ENCODE data around the gene PRSS56.
A peak's percentile ranks its signal among the peaks of the same experiment; 100 is the strongest.

Gene PRSS56

DNA sequence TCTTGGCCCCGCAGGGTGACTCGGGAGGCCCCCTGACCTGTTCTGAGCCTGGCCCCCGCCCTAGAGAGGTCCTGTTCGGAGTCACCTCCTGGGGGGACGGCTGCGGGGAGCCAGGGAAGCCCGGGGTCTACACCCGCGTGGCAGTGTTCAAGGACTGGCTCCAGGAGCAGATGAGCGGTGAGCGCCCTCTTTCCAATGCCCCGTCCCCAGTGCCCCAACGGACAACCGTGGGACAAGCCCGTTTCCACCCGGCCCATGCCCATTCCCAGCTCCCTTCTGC, 3.2 kb downstream of the PRSS56 start:
- H3K9me3 ChIP-seq (ENCODE audit: low read length) = no peaks in the 10 kb centered on the region
- no peak overlapping the region for H3K27ac ChIP-seq (ENCODE audit: low read depth, low read length)
- no peaks in the 10 kb centered on the region for H3K4me1 ChIP-seq (ENCODE audit: insufficient read depth, low read length)
- H3K36me3 ChIP-seq (ENCODE audit: insufficient read depth, low read length) = no peaks in the 10 kb centered on the region
- no peak overlapping the region for H3K4me3 ChIP-seq (ENCODE audit: low read depth in 1 of 2, low read length in 2 of 2)
- peaks cover 14 to 53% of the 10 kb centered on the region in 2 donors for H3K27me3 ChIP-seq (ENCODE audit: control insufficient read depth in 1 of 2, insufficient read depth in 2 of 2, low read length in 2 of 2)
- H3K9ac ChIP-seq (ENCODE audit: low read length) = no peak overlapping the region

DNA sequence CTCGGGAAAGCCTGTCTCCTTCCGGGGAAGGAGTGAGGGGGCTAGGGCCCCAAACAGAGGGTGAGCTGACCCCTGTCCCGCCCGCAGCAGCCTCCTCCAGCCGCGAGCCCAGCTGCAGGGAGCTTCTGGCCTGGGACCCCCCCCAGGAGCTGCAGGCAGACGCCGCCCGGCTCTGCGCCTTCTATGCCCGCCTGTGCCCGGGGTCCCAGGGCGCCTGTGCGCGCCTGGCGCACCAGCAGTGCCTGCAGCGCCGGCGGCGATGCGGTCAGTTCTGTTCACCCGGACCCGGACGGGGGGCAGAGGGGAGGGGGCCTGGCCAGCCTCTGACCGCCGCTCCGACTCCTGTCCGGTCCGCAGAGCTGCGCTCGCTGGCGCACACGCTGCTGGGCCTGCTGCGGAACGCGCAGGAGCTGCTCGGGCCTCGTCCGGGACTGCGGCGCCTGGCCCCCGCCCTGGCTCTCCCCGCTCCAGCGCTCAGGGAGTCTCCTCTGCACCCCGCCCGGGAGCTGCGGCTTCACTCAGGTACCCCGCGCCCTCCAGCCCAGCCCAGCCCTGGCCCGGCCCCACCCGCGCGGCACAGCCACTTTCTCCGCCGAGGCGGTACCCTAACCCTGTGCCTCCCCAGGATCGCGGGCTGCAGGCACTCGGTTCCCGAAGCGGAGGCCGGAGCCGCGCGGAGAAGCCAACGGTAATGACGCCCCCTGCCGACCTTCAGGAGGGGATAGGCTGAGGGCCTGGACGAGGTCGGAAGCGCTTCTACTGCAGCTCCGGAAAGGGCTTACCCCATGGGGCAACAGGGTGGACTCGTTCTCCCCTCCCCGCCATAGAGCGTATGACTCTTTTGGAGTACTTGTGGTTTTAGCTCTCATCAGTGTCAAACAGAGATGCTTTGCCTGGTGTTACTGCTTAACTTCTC, 3.8 kb downstream of the PRSS56 start:
- Histone ChIP-seq H3K4me3 (ENCODE audit: low read depth in 1 of 2, low read length in 2 of 2) (peak overlapping the region in 1 of 2 donors; percentile 32), H3K27ac (ENCODE audit: low read depth, low read length) (no peak overlapping the region), H3K4me1 (ENCODE audit: insufficient read depth, low read length) (no peaks in the 10 kb centered on the region), H3K36me3 (ENCODE audit: insufficient read depth, low read length) (no peaks in the 10 kb centered on the region), H3K27me3 (ENCODE audit: control insufficient read depth in 1 of 2, insufficient read depth in 2 of 2, low read length in 2 of 2) (peaks cover 14 to 53% of the 10 kb centered on the region in 2 donors), H3K9ac (ENCODE audit: low read length) (no peak overlapping the region), H3K9me3 (ENCODE audit: low read length) (no peaks in the 10 kb centered on the region)

DNA sequence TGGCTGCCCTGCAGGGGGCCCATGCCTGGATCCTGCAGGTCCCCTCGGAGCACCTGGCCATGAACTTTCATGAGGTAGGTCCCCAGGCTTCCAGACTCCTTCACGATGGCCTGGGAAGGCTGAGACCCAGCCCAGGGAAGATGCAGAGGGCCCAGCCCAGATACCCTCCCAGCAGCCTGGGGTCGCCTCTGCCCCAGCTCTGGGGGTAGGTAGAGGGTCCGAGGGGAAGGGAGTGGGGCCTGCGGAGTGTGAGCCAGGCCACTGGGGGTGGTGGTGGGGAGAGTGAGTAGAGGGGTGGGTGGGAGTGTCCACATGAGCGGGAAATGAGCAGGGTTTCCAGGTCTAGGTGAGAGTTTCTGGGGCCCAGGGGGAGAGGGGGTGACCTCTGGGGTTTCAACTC, 4.6 kb downstream of the PRSS56 start:
- Histone ChIP-seq H3K36me3 (ENCODE audit: insufficient read depth, low read length) (no peaks in the 10 kb centered on the region), H3K4me3 (ENCODE audit: low read depth in 1 of 2, low read length in 2 of 2) (no peak overlapping the region), H3K4me1 (ENCODE audit: insufficient read depth, low read length) (no peaks in the 10 kb centered on the region), H3K27me3 (ENCODE audit: control insufficient read depth in 1 of 2, insufficient read depth in 2 of 2, low read length in 2 of 2) (peaks cover 14 to 53% of the 10 kb centered on the region in 2 donors), H3K9me3 (ENCODE audit: low read length) (no peaks in the 10 kb centered on the region), H3K9ac (ENCODE audit: low read length) (no peak overlapping the region), H3K27ac (ENCODE audit: low read depth, low read length) (no peak overlapping the region)

DNA sequence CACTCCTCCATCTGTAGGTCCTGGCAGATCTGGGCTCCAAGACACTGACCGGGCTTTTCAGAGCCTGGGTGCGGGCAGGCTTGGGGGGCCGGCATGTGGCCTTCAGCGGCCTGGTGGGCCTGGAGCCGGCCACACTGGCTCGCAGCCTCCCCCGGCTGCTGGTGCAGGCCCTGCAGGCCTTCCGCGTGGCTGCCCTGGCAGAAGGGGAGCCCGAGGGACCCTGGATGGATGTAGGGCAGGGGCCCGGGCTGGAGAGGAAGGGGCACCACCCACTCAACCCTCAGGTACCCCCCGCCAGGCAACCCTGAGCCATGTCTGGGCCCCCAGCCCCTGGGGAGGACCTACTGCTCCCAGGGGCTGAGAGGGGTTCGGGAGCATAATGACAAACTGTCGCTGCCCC, 5.0 kb downstream of the PRSS56 start:
- Histone ChIP-seq H3K27me3 (ENCODE audit: control insufficient read depth in 1 of 2, insufficient read depth in 2 of 2, low read length in 2 of 2) (peaks cover 14 to 52% of the 10 kb centered on the region in 2 donors), H3K4me3 (ENCODE audit: low read depth in 1 of 2, low read length in 2 of 2) (no peak overlapping the region)

DNA sequence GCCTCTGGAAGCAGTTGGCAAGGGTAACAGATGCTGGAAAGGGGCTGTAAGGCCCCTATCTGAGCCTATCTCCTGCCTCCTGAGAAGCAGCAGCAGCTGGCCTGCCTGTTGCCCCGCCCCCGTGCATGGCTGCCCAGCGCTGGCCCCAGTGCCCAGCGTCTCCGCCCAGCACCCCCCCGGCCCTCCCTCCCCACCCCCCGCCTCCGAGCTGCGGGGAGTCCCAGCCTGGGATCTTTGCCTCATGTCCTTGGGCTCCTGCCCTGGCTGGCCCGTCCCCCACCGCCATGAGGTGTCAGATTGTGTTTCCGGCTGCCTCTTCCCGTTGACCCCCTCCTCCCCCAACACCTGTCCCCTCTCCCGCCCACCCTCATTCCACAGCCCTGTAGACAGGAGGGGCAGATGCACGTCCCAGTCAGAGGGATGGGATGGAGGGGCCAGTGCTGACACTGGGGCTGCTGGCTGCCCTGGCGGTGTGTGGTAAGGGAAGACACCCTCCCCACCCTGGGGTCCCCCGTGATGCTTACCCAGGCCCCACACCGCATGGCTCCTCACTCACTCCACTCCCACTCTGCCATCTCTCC, 5.7 kb downstream of the PRSS56 start, which contains the start of gene CHRND:
Gene CHRND, plus strand, starts transcription at position 370 of the 581 bp plus-strand sequence. Its CDS starts 56 bp downstream, at position 426.
- no peak within 1 kb of the TSS for H3K9ac ChIP-seq (ENCODE audit: low read length)
- no peaks in the 10 kb centered on the region for H3K4me1 ChIP-seq (ENCODE audit: insufficient read depth, low read length)
- H3K9me3 ChIP-seq (ENCODE audit: low read length) = no peaks in the 10 kb centered on the region
- no peak within 1 kb of the TSS for H3K4me3 ChIP-seq (ENCODE audit: low read depth in 1 of 2, low read length in 2 of 2)
- no peaks in the 10 kb centered on the region for H3K36me3 ChIP-seq (ENCODE audit: insufficient read depth, low read length)
- H3K27me3 ChIP-seq (ENCODE audit: control insufficient read depth in 1 of 2, insufficient read depth in 2 of 2, low read length in 2 of 2) = peaks cover 14 to 45% of the 10 kb centered on the region in 2 donors
- H3K27ac ChIP-seq (ENCODE audit: low read depth, low read length) = no peak within 1 kb of the TSS

More for the DNA sequence above, 5.0 kb downstream of the PRSS56 start:
- H3K4me1 ChIP-seq (ENCODE audit: insufficient read depth, low read length) = no peaks in the 10 kb centered on the region
- H3K27ac ChIP-seq (ENCODE audit: low read depth, low read length) = no peak overlapping the region
- H3K9ac ChIP-seq (ENCODE audit: low read length) = no peak overlapping the region
- no peaks in the 10 kb centered on the region for H3K36me3 ChIP-seq (ENCODE audit: insufficient read depth, low read length)
- no peaks in the 10 kb centered on the region for H3K9me3 ChIP-seq (ENCODE audit: low read length)

DNA sequence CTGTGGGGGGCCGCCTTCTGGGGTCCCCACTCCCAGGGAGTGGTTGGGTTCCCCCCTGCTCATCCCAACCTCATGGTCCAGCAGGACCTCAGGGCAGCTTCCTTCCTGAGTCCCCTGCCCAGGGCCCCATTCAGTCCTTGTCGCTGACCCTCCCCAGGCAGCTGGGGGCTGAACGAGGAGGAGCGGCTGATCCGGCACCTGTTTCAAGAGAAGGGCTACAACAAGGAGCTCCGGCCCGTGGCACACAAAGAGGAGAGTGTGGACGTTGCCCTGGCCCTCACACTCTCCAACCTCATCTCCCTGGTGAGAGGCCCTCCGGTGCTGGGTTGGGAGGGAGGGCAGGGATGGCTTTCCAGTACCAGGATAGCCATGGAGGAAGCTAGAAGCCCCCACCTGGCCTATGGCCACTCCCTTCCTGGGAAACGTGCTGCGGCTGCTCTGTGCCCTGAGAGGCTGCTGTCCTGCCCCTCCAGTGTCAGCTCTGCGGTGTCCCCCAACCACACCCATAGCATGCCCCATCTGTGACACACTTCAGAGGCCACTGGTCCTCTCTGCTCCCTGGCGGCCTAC, 6.3 kb downstream of the PRSS56 start:
- Histone ChIP-seq H3K4me1 (ENCODE audit: insufficient read depth, low read length) (no peaks in the 10 kb centered on the region), H3K4me3 (ENCODE audit: low read depth in 1 of 2, low read length in 2 of 2) (no peak overlapping the region), H3K27ac (ENCODE audit: low read depth, low read length) (no peak overlapping the region), H3K9me3 (ENCODE audit: low read length) (no peaks in the 10 kb centered on the region), H3K9ac (ENCODE audit: low read length) (no peak overlapping the region), H3K36me3 (ENCODE audit: insufficient read depth, low read length) (no peaks in the 10 kb centered on the region), H3K27me3 (ENCODE audit: control insufficient read depth in 1 of 2, insufficient read depth in 2 of 2, low read length in 2 of 2) (peaks cover 14 to 39% of the 10 kb centered on the region in 2 donors)

DNA sequence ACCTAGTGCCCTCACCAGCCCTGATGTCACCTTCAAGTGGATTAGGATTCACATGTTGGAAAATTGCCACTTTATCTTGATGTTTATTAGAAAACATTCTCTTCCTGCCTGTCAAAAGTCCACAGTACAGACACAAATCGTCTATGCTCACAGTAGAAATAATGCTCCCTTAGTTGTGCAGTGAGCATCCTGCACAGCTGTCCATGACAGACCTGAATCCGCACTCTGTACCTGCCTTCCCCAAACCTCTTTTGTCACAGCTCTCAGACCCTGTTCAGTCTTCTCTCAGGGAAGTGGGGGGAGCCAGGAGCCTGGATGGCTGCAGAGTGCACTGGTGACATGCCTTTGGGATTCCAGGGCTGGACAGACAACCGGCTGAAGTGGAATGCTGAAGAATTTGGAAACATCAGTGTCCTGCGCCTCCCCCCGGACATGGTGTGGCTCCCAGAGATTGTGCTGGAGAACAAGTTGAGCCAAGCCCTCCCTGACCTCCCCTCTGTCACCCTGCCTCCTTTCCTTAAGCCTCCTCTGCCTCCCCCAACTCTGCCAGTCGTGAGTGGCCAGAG, 7.8 kb downstream of the PRSS56 start:
- H3K27me3 ChIP-seq (ENCODE audit: control insufficient read depth in 1 of 2, insufficient read depth in 2 of 2, low read length in 2 of 2) = peaks cover 7 to 24% of the 10 kb centered on the region in 2 donors
- no peak overlapping the region for H3K27ac ChIP-seq (ENCODE audit: low read depth, low read length)

DNA sequence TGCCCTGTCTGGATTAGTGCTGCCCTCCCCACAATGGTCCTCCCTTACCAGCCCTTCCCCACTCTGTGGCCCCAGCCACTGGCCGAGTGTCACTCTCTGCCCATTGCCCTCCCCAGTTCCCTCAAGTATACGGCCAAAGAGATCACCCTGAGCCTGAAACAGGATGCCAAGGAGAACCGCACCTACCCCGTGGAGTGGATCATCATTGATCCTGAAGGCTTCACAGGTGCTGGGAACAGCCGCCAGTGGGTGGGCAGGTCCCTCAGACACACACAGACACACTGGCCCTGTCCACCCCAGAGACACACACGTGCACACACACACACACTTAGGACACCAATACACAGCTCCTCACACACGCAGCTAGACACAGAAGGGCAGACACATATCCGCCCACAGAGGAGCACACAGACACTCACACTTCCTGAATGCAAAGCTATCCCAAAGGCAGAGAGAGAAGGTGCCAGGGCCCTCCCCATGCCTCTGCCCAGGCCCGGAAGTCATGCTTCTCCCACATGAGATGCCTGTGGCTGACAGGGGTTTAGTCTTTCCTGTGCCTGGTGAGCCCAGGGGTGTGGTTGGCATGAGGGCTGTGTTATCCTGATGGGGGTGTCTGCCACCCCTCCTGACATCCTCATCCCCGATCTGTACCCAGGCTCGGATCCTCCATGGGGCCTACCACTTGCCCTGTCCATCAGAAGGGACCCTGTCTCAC, 8.7 kb downstream of the PRSS56 start:
- Histone ChIP-seq H3K27me3 (ENCODE audit: control insufficient read depth in 1 of 2, insufficient read depth in 2 of 2, low read length in 2 of 2) (peaks cover 0 to 15% of the 10 kb centered on the region in 2 donors), H3K9me3 (ENCODE audit: low read length) (no peaks in the 10 kb centered on the region), H3K27ac (ENCODE audit: low read depth, low read length) (no peak overlapping the region), H3K4me3 (ENCODE audit: low read depth in 1 of 2, low read length in 2 of 2) (no peak overlapping the region), H3K36me3 (ENCODE audit: insufficient read depth, low read length) (no peaks in the 10 kb centered on the region), H3K9ac (ENCODE audit: low read length) (no peak overlapping the region), H3K4me1 (ENCODE audit: insufficient read depth, low read length) (no peaks in the 10 kb centered on the region)

More for the DNA sequence above, 7.8 kb downstream of the PRSS56 start:
- no peak overlapping the region for H3K9ac ChIP-seq (ENCODE audit: low read length)
- H3K36me3 ChIP-seq (ENCODE audit: insufficient read depth, low read length) = no peaks in the 10 kb centered on the region
- H3K4me1 ChIP-seq (ENCODE audit: insufficient read depth, low read length) = no peaks in the 10 kb centered on the region
- H3K9me3 ChIP-seq (ENCODE audit: low read length) = no peaks in the 10 kb centered on the region
- H3K4me3 ChIP-seq (ENCODE audit: low read depth in 1 of 2, low read length in 2 of 2) = no peak overlapping the region

DNA sequence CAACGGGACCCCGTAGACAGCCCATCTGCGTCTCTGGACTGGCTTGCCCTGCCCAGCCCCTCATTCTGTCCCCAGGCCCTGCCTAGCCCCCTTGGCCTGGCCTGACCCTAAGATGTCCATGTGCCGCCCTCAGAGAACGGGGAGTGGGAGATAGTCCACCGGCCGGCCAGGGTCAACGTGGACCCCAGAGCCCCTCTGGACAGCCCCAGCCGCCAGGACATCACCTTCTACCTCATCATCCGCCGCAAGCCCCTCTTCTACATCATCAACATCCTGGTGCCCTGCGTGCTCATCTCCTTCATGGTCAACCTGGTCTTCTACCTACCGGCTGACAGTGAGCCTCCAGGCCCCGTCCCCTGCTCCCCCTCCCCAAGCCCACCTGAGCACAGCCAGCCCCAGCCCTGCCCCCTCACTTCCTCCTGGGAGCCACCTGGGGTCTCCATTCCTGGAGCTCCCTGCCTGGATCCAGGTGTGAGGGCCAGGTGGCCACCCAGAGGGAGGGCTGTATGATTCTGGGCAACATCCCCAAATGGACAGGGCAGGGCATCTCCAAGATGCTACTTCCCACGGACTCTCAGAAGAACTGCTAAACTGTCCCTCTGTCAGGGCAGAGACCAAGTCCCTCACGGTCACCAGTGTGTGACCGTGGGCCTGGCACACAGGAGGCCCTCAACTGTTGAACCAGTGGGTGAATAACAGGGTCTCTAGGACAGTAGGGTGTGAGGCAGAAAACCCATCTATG, 9.8 kb downstream of the PRSS56 start:
- Histone ChIP-seq H3K4me1 (ENCODE audit: insufficient read depth, low read length) (no peaks in the 10 kb centered on the region), H3K4me3 (ENCODE audit: low read depth in 1 of 2, low read length in 2 of 2) (no peak overlapping the region), H3K27ac (ENCODE audit: low read depth, low read length) (no peak overlapping the region), H3K9ac (ENCODE audit: low read length) (no peak overlapping the region), H3K27me3 (ENCODE audit: control insufficient read depth in 1 of 2, insufficient read depth in 2 of 2, low read length in 2 of 2) (peaks cover 0 to 4% of the 10 kb centered on the region in 2 donors), H3K9me3 (ENCODE audit: low read length) (no peaks in the 10 kb centered on the region), H3K36me3 (ENCODE audit: insufficient read depth, low read length) (no peaks in the 10 kb centered on the region)

DNA sequence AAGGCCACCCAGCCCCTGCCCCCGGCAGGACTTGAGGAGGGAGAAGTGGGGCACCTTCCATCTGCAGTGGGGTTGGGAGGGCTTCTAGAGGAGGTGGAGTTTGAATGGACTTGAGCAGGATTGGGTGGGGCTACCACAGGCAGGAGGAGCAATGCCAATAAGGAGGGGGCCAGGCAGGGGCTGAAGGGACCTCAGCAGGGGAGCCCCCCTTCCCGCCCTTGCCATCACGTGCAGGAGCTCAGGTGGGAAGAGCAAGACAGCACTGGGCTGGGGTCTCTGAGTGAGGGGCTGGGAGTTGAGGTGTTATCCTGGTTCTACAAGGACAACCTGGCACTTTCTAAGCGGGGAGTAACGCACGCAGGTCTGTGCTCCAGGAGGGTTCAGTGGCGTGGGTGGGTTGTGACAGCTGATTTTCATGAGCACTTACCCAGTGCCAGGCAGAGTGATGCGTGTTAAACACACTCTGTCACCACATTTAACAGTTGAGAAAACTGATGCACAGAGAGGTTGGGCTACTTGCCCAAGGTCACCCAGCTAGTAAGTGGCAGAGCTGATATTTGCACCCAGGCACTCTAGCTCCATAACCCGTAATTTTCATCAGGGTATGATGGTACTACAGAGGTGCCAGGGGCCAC, 10.6 kb downstream of the PRSS56 start:
- no peak overlapping the region for H3K9ac ChIP-seq (ENCODE audit: low read length)
- no peaks in the 10 kb centered on the region for H3K27me3 ChIP-seq (ENCODE audit: control insufficient read depth in 1 of 2, insufficient read depth in 2 of 2, low read length in 2 of 2)
- H3K4me1 ChIP-seq (ENCODE audit: insufficient read depth, low read length) = no peaks in the 10 kb centered on the region
- H3K9me3 ChIP-seq (ENCODE audit: low read length) = no peaks in the 10 kb centered on the region
- H3K4me3 ChIP-seq (ENCODE audit: low read depth in 1 of 2, low read length in 2 of 2) = no peak overlapping the region
- H3K27ac ChIP-seq (ENCODE audit: low read depth, low read length) = no peak overlapping the region
- H3K36me3 ChIP-seq (ENCODE audit: insufficient read depth, low read length) = no peaks in the 10 kb centered on the region

Data from muscle layer of colon (tissue), 2 donors.